Measurements from ENCODE around the gene IMP4.

Gene IMP4

GRCh38 chr2:130336877-130337734 is 5.6 kb upstream of the IMP4 start:
- peak; percentile 90 for DNase-seq (ENCODE audit: low read depth, low spot score)

GRCh38 chr2:130337735-130338325 is 4.9 kb upstream of the IMP4 start:
- peak; percentile 71 for DNase-seq (ENCODE audit: low read depth, low spot score)

- DNase-seq (ENCODE audit: low read depth, low spot score), result no peak
These were observed 3.8 kb upstream of the IMP4 start for GRCh38 chr2:130338793-130339345.

DNA sequence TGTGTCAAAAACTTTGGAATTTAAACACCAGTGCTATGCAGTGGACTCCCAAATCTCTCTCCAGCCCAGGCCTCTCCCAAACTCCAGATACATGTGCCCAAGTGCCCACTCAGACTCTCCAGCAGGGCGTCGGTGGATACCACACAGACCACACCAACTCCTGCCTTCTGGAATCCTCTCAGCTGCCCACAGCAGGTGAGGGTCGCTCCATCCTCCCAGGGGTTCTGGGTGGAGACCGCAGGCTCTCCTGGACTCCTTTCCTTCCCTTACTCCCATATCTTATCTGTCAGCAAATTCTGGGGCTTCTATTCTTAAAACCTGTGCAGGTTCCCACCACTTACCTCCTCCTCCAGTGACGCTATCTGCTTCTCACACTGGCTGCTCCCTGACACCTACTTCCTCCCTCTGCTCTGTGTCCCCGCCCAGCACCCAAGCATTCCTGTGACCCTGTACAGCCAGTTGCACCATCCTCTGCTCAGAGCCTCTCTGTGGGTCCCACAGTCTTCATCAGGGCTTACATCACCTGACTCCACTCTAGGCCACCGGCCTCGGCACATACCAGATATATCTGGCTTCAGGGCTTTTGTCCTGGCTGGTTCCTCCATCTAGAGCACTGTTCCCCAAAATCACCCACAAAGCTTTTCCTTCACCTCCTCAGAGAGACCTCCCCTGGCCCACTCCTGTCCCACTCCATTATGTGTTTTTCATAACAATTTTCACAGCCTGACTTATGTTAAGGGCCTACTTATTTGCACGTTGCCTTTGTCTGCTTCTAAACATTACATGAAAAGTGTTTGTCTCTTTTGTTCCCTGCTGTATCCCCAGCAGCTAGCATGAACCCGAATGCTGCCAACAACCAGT is 2.6 kb upstream of the IMP4 start:
- DNase-seq (ENCODE audit: low read depth, low spot score), result no peak

- DNase-seq (ENCODE audit: low read depth, low spot score), result no peak
These were observed 1.1 kb upstream of the IMP4 start for GRCh38 chr2:130341562-130342019.

- DNase-seq (ENCODE audit: low read depth, low spot score), result peak; percentile 97
These were observed 621 bp upstream of the IMP4 start for GRCh38 chr2:130342020-130342532.

GRCh38 chr2:130344578-130344977 is 1.9 kb downstream of the IMP4 start:
- DNase-seq (ENCODE audit: low read depth, low spot score), result no peak

DNA sequence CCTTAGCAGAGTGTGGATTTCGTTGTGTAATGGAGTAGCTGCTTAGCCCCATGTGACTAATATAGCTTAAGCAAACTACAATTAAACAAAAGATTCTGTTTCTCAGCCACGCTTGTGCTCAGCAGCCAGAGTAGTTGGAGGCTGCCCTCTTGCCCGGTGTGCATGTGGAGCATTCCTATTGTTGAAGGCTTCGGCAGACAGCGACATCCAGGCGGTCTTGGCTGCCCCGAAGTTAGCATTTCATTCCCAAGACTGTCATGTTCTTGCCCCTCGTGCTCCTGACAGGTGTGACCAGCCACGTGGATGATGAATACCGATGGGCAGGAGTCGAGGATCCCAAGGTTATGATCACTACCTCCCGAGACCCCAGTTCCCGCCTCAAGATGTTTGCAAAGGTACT is 2.4 kb downstream of the IMP4 start:
- DNase-seq (ENCODE audit: low read depth, low spot score), result no peak

- no peak for DNase-seq (ENCODE audit: low read depth, low spot score)
These were observed 2.9 kb downstream of the IMP4 start for GRCh38 chr2:130345611-130346010.

DNA sequence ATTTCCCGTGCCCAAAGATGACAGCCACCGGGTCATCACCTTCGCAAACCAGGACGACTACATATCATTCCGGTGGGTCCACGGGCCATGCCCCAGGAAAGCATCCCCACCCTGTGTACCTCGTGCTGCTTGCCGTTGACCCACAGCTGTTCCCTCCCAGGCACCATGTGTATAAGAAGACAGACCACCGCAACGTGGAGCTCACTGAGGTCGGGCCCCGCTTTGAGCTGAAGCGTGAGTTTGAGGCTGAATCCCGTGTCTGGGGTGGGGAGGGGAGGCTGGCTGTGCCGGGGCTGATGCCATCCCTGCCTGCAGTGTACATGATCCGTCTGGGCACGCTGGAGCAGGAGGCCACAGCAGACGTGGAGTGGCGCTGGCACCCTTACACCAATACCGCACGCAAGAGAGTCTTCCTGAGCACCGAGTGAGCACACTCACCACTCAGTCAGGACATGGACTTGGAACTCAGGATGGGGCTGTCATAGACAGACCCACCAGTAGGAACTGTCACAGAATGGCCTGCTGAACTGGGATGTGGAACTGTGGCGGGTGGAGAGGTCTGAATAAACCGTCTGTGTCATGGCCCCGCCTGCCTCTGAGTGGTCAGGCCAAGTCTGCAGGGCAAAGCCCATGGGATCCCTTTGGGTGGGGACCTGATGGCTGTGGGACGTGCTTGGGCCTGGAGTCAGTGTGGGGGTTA is 3.5 kb downstream of the IMP4 start:
- no peak for DNase-seq (ENCODE audit: low read depth, low spot score)

- no peak for DNase-seq (ENCODE audit: low read depth, low spot score)
These were observed 4.0 kb downstream of the IMP4 start for GRCh38 chr2:130346741-130347066.

DNA sequence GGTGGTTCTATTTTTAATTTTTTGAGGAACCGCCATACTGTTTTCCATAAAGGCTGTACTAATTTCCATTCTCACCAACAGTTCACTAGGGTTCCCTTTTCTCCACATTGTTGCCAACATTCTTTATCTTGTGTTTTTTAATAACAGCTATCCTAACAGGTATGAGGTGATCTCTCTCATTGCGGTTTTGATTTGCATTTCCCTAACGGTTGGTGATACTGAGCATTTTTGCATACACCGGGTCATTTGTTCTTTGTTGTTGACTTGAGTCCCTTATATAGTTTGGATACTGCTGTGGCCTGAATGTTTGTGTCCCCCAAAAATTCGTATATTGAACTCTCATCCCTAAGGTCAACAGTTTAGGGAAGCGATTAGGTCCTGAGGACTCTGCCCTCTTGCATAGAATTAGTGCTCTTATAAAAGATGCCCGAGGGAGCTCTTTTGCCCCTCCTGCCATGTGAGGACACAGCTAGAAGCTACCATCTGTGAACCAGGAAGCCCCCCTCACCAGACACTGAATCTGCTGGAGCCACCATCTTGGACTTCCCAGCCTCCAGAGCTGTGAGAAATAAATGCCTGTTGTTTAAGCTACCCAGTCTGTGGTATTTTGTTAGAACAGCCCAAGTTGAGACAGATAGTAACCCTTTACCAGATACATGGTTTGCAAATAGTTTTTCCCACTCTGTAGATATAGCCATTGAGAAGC is 4.7 kb downstream of the IMP4 start:
- DNase-seq (ENCODE audit: low read depth, low spot score), result no peak

DNA sequence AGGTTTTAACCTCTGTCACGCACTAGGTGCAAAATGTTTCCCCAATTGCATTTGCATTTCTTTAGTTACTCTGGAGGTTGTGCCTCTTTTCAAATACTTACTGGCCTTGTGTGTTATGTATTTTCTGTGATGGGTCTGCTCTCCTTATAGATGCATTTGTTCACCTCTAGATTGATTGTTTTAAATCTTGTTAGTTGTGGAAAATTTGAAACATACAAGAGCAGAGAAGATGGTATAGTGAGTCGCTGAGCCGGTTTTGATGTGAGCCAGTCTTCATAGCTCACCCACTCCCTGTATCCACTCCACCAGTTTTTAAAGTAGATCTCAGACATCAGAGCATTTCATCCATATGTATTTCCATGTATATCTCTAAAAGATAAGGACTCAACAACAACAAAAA is 6.5 kb downstream of the IMP4 start:
- no peak for DNase-seq (ENCODE audit: low read depth, low spot score)

DNA sequence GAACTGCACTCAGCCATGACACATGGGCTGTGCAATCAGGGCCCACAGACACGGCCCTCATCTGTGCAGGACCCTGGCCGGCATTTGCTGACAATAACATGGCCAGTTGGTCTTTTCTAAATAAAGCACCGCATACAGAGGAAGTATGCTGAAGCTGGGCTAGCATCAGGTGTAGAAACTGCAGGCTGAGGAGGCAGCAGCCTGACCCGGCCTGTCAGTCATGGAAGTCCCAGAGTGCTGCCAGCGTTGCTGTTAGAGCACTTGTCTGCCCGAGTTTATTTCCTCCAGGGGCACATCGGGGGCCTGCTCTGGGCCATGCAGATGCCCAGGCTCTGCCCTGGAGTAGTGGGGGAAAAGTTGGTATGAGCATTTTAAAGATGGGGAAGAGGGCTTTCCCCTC is 9.0 kb downstream of the IMP4 start:
- no peak for DNase-seq (ENCODE audit: low read depth, low spot score)

DNA sequence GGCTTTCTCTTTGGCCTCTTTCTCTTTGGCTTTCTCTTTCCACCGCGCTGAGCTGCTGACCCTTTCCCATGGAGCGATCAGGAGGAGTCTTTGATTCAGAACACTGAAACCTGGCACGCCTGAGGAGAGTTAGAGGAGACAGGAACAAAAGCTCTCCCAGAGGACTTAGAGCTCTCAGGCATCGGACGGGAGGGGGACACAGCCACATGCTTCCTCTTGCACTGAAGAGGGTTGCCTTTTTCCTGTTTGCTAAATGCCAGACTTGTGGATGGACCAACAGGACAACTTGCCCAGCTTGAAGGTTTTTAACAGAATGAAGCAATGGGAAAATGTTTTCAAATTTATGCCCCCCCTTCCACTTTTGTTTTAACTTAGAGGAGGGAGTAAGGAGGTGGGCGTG is 9.5 kb downstream of the IMP4 start:
- DNase-seq (ENCODE audit: low read depth, low spot score), result no peak

GRCh38 chr2:130353291-130354138 is 10.8 kb downstream of the IMP4 start:
- DNase-seq (ENCODE audit: low read depth, low spot score), result no peak

- no peak for DNase-seq (ENCODE audit: low read depth, low spot score)
These were observed 11.4 kb downstream of the IMP4 start for GRCh38 chr2:130354139-130354428.

- DNase-seq (ENCODE audit: low read depth, low spot score), result no peak
These were observed 12.5 kb downstream of the IMP4 start for GRCh38 chr2:130355172-130355577.

DNA sequence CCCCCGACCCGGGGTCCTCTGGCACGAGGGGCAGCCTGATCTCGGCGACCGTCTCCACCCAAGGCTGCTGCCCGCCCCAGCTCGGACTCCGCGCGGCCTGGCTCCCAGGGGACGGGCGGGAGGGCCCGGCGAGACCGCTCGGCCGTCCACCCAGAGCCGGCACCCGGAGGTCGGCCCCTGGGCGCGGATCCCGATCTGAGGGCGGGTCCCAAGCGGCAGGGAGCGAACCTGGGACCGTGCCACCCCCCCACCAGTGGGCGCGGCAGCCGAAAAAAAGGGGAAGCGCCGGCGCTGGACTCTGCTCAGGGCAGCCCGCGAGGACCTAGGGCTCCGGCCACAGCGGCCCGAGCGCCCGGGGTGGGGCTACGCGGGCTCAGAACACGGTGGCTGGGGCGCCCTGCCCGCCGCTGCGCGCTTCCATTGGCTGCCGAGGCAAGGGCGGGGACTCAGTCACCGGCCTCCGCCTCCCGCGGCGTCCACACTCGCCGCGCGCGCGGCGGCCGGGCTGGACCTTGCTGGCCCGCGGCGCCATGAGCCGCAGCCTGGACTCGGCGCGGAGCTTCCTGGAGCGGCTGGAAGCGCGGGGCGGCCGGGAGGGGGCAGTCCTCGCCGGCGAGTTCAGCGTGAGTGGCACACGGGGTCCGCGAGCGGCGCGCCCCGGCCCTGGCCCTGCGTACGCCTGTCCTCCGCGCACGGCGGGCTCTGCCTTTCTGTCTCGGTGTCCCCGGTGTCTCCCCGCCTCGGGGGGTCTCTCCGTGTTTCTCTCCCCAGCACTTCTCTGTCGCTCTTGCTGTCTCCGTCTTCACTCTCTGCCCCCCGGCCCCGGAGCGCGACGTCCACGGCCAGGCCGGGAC is 13.1 kb downstream of the IMP4 start, which contains the start of gene PTPN18:
PTPN18 (plus strand) TSS at position 479 of the 854 bp plus-strand sequence; CDS start at position 531, 52 bp downstream.
- DNase-seq (ENCODE audit: low read depth, low spot score), result peak; percentile 95
